Nephron (organoid): Measurements from ENCODE around the gene KCNQ1.

Experiments
- H3K27ac Mint-ChIP-seq, 3 experiments: 2 replicates each; pipeline ENCODE4 v1.8.0; 2020; ENCODE audit warnings: mixed read lengths in 3 of 3, mild to moderate bottlenecking in 2 of 3, moderate library complexity in 1 of 3
- H3K27me3 Mint-ChIP-seq: 2 replicates; pipeline ENCODE4 v1.8.0; 2021; ENCODE audit warnings: low read depth, mild to moderate bottlenecking, moderate library complexity, mixed read lengths
- H3K36me3 Mint-ChIP-seq: 2 replicates; pipeline ENCODE4 v1.8.0; 2020; ENCODE audit warnings: low read depth, mixed read lengths
- H3K4me1 Mint-ChIP-seq: 2 replicates; pipeline ENCODE4 v1.8.0; 2020; ENCODE audit warnings: mixed read lengths
- H3K4me3 Mint-ChIP-seq, 3 experiments: 2 replicates each; pipeline ENCODE4 v1.8.0; 2020; ENCODE audit warnings: mild to moderate bottlenecking in 3 of 3, mixed read lengths in 3 of 3, moderate library complexity in 2 of 3
- H3K9me3 Mint-ChIP-seq: 2 replicates; pipeline ENCODE4 v1.8.0; 2020; ENCODE audit warnings: mixed read lengths
- CTCF ChIP-seq, 3 experiments: fragments of 200-600 bp; sonication (generic); IDR thresholded peaks; one replicate each; pipeline ENCODE4 v1.5.0; 2021; ENCODE audit warnings: antibody characterized with exemption in 3 of 3; ENCODE audit not compliant: unreplicated experiment in 3 of 3

Gene KCNQ1

GRCh38 chr11:2531987-2532703, 87.3 kb downstream of the KCNQ1 start:
- Mint-ChIP-seq H3K9me3 (no peaks in the 10 kb centered on the region), H3K27me3 (peaks cover 3% of the 10 kb centered on the region), H3K4me3 (no peak overlapping the region), H3K36me3 (no peaks in the 10 kb centered on the region), H3K27ac (peak overlapping the region in 2 of 3 experiments; percentile 91 to 98), H3K4me1 (peaks cover 17% of the 10 kb centered on the region)
- TF ChIP-seq CTCF (IDR thresholded peaks at IDR 0.05; ENCODE audit: unreplicated experiment in 3 of 3) = no peak

DNA sequence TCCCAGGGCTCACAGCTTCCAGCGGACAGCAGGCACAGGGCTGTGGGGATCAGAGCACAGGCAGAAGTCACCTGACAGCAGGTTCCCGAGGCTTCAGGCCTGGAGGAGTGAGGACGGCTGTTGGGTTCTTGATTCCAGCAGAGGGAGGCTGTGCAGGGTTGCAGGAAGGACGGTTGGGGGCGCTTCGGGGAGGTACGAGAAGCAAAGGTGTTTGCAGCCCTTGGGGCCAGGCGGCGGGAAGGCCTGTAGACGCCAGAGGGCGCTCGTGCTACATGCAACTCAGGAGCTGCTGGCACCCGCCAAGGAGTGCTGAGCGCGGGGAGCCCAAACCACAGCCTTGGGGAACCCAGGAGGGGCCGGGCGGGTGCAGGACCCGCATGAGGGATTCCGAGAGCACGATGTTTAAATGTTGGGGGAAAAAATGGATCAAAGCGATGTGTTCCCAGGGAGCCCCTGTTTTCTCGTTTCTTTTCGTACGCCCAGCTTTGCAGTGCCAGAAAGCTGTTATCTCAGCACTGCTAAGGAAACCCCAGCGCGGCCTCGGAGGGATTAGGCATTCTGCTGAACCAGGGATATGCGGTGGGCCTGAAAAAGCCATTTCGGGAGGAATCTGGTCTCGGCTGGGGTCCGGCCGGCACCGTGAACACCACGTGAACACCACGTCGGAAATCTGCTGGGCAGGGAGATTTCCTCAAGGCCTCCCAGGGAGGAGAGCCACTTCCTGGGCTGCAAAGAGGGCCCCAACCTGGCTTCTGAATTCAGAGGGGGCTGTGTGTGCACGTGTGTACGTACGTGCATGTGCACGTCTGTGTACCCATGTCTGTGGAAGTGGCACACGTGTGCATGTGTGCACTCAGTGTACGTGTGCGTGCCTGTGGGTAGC, 88.1 kb downstream of the KCNQ1 start:
- Mint-ChIP-seq H3K9me3 (no peaks in the 10 kb centered on the region), H3K4me1 (peaks cover 25% of the 10 kb centered on the region), H3K36me3 (no peaks in the 10 kb centered on the region), H3K27ac (peak overlapping the region; percentile 91 to 98 (median 96)), H3K27me3 (peaks cover 3% of the 10 kb centered on the region), H3K4me3 (peak overlapping the region; percentile 34 to 68 (median 64))
- TF ChIP-seq CTCF (IDR thresholded peaks at IDR 0.05; ENCODE audit: unreplicated experiment in 3 of 3) = peak; percentile 99 to 100 (median 99)

- Mint-ChIP-seq H3K9me3 (peaks cover 3% of the 10 kb centered on the region), H3K4me3 (peak overlapping the region in 1 of 3 experiments; percentile 47), H3K27me3 (peaks cover 3% of the 10 kb centered on the region), H3K36me3 (no peaks in the 10 kb centered on the region), H3K27ac (peak overlapping the region; percentile 91 to 98 (median 96)), H3K4me1 (peaks cover 32% of the 10 kb centered on the region)
- no peak for TF ChIP-seq CTCF (IDR thresholded peaks at IDR 0.05; ENCODE audit: unreplicated experiment in 3 of 3)
Measured at GRCh38 chr11:2533587-2534133, 88.9 kb downstream of the KCNQ1 start.

DNA sequence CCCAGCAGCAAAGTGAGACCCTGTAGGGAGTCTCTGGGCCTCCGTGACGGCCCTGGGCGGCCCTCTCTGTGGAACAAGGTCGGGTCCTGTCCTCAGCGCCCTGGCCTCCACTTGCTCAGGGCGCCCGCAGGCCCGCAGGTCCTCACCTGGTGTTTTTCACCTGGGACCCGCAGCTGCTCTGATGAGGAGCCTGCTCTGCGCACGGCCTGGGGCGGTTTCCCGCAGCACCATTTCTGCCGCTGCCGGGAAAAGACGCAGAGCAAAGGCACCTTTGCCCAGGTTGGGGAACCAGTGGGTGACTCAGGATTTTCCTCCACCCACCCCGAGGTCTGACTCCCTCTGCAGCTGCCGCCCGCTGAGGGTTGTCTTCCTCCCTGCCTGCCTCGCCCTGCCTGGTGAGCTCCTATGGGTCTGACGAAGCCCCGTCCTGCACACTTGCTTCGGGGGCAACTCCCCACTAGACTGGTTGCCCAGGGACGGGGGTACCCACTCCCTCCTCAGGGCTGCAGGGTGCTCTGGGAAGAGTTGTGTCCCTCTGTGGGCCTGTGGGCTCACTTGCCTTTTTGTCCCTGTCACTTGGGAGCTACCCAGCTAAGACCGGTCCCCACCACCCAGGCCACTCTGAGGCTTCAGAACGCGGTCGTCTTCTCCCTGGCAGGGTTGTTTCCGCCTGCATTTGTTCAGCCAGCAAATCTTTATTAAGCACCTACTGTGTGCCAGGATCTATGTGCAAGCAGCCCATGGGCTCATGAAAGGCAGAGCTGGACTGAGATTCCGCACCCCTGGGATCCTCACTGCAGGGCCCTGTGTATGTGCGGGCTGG, 89.5 kb downstream of the KCNQ1 start:
- peak overlapping the region; percentile 76 to 96 (median 91) for H3K27ac Mint-ChIP-seq
- H3K4me3 Mint-ChIP-seq = no peak overlapping the region
- no peak for TF ChIP-seq CTCF (IDR thresholded peaks at IDR 0.05; ENCODE audit: unreplicated experiment in 3 of 3)

GRCh38 chr11:2534957-2535672, 90.3 kb downstream of the KCNQ1 start:
- Mint-ChIP-seq H3K4me1 (peaks cover 41% of the 10 kb centered on the region), H3K27ac (peak overlapping the region; percentile 33 to 88 (median 35)), H3K36me3 (no peaks in the 10 kb centered on the region), H3K4me3 (no peak overlapping the region), H3K27me3 (no peaks in the 10 kb centered on the region), H3K9me3 (peaks cover 3% of the 10 kb centered on the region)
- no peak for TF ChIP-seq CTCF (IDR thresholded peaks at IDR 0.05; ENCODE audit: unreplicated experiment in 3 of 3)

More for the DNA sequence above, 89.5 kb downstream of the KCNQ1 start:
- Mint-ChIP-seq H3K9me3 (peaks cover 3% of the 10 kb centered on the region), H3K36me3 (no peaks in the 10 kb centered on the region), H3K27me3 (peaks cover under 1% of the 10 kb centered on the region), H3K4me1 (peaks cover 35% of the 10 kb centered on the region)
